Neural progenitor cell (in vitro differentiated cells): ENCODE data around the gene KCNC1.

Experiments used
- EZH2 ChIP-seq: fragments of 200-600 bp; sonication (generic); IDR thresholded peaks from 2 replicates; pipeline ENCODE4 v1.6.1; 2017; ENCODE audit warnings: antibody characterized with exemption, mild to moderate bottlenecking, moderate library complexity
- EZH2phosphoT487 ChIP-seq: fragments of 200-600 bp; sonication (generic); IDR thresholded peaks from 2 replicates; pipeline ENCODE4 v1.6.1; 2017; ENCODE audit warnings: antibody characterized with exemption
- TF ChIP-seq, protein P1 (sequence below): fragments of 200-600 bp; sonication (generic); IDR thresholded peaks from 2 replicates; pipeline ENCODE4 v1.5.1; 2017; ENCODE audit warnings: antibody characterized with exemption, mild to moderate bottlenecking

GRCh38 chr11:17788084-17788483, 53.5 kb downstream of the KCNC1 start:
- TF ChIP-seq, protein P1, sequence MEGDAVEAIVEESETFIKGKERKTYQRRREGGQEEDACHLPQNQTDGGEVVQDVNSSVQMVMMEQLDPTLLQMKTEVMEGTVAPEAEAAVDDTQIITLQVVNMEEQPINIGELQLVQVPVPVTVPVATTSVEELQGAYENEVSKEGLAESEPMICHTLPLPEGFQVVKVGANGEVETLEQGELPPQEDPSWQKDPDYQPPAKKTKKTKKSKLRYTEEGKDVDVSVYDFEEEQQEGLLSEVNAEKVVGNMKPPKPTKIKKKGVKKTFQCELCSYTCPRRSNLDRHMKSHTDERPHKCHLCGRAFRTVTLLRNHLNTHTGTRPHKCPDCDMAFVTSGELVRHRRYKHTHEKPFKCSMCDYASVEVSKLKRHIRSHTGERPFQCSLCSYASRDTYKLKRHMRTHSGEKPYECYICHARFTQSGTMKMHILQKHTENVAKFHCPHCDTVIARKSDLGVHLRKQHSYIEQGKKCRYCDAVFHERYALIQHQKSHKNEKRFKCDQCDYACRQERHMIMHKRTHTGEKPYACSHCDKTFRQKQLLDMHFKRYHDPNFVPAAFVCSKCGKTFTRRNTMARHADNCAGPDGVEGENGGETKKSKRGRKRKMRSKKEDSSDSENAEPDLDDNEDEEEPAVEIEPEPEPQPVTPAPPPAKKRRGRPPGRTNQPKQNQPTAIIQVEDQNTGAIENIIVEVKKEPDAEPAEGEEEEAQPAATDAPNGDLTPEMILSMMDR: no peak
- TF ChIP-seq EZH2phosphoT487 (no peak), EZH2 (no peak)
